ENCODE results near the gene APOA1. TPM values are rescaled to one million over a fixed set of nuclear protein-coding genes. Genes with fewer than 3 reads are reported as not detected.
A peak's percentile ranks its signal among the peaks of the same experiment; 100 is the strongest.

The APOA1 gene
- total RNA-seq, 2 donors from 2014 or later: 91.8 to 120 TPM

- no peaks in the 10 kb centered on the region for H3K9me3 Mint-ChIP-seq
- Histone ChIP-seq H3K9ac (ENCODE audit: extremely low read depth, low read length, poor library complexity, severe bottlenecking) (no peak overlapping the region), H3K27ac (ENCODE audit: low read depth, low read length) (no peak overlapping the region), H3K36me3 (ENCODE audit: control insufficient read depth, insufficient read depth, low read length) (no peaks in the 10 kb centered on the region), H3K27me3 (ENCODE audit: control insufficient read depth, insufficient read depth, low read length, poor library complexity, severe bottlenecking) (no peaks in the 10 kb centered on the region), H3K4me1 (ENCODE audit: control insufficient read depth, insufficient read depth, low read length) (peaks cover 33% of the 10 kb centered on the region), H3K4me3 (ENCODE audit: low read length) (no peak overlapping the region), H3K9me3 (ENCODE audit: control insufficient read depth, low read length) (no peaks in the 10 kb centered on the region)
- H3K27ac Mint-ChIP-seq: peak overlapping the region; percentile 91
- DNase-seq: no peak
- no peak overlapping the region for H3K4me3 Mint-ChIP-seq
- H3K36me3 Mint-ChIP-seq (ENCODE audit: low read depth): peaks cover 9% of the 10 kb centered on the region
- H3K27me3 Mint-ChIP-seq (ENCODE audit: insufficient read depth): peaks cover 7% of the 10 kb centered on the region
- 89 to 100% methylated on average over 3 to 6 of the region's 6 CpGs for WGBS, 2 experiments (ENCODE audit: insufficient coverage in 1 of 2, insufficient read length in 1 of 2)
- H3K4me1 Mint-ChIP-seq: peaks cover 53% of the 10 kb centered on the region
- TF ChIP-seq, protein P1, sequence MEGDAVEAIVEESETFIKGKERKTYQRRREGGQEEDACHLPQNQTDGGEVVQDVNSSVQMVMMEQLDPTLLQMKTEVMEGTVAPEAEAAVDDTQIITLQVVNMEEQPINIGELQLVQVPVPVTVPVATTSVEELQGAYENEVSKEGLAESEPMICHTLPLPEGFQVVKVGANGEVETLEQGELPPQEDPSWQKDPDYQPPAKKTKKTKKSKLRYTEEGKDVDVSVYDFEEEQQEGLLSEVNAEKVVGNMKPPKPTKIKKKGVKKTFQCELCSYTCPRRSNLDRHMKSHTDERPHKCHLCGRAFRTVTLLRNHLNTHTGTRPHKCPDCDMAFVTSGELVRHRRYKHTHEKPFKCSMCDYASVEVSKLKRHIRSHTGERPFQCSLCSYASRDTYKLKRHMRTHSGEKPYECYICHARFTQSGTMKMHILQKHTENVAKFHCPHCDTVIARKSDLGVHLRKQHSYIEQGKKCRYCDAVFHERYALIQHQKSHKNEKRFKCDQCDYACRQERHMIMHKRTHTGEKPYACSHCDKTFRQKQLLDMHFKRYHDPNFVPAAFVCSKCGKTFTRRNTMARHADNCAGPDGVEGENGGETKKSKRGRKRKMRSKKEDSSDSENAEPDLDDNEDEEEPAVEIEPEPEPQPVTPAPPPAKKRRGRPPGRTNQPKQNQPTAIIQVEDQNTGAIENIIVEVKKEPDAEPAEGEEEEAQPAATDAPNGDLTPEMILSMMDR (conservative IDR thresholded peaks at IDR 0.05): no peak
Measured at GRCh38 chr11:116838321-116839084, 1.1 kb upstream of the APOA1 start.

DNA sequence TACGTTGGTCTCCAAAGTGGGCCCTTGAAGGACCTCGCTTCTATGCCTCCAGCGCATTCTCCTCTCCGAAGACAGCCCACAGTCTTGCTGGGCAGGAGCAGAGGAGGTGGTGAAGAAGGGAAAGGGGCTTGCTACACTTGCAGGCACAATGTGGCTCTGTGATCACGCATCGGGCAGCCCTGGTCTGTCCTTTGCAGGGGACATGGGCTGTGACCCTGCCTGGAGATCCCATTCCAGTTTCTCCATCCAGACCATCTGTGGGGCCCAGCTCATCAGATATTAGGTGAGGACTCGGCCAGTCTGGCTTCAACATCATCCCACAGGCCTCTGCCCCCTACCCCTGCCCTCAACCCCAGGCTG lies 810 bp downstream of the APOA1 start:
- H3K4me3 Mint-ChIP-seq: peak overlapping the region; percentile 31
- Histone ChIP-seq H3K27ac (ENCODE audit: low read depth, low read length) (no peak overlapping the region), H3K36me3 (ENCODE audit: control insufficient read depth, insufficient read depth, low read length) (no peaks in the 10 kb centered on the region), H3K9me3 (ENCODE audit: control insufficient read depth, low read length) (no peaks in the 10 kb centered on the region), H3K9ac (ENCODE audit: extremely low read depth, low read length, poor library complexity, severe bottlenecking) (no peak overlapping the region), H3K4me1 (ENCODE audit: control insufficient read depth, insufficient read depth, low read length) (peaks cover 24% of the 10 kb centered on the region), H3K4me3 (ENCODE audit: low read length) (peak overlapping the region; percentile 56), H3K27me3 (ENCODE audit: control insufficient read depth, insufficient read depth, low read length, poor library complexity, severe bottlenecking) (no peaks in the 10 kb centered on the region)
- peaks cover 45% of the 10 kb centered on the region for H3K4me1 Mint-ChIP-seq
- TF ChIP-seq, protein P1 (conservative IDR thresholded peaks at IDR 0.05): no peak
- peak overlapping the region; percentile 77 for H3K27ac Mint-ChIP-seq
- no peak for DNase-seq
- 93 to 95% methylated on average over 4 to 7 of the region's 7 CpGs for WGBS, 2 experiments (ENCODE audit: insufficient coverage in 1 of 2, insufficient read length in 1 of 2)
- H3K27me3 Mint-ChIP-seq (ENCODE audit: insufficient read depth): peaks cover 12% of the 10 kb centered on the region
- peaks cover 2% of the 10 kb centered on the region for H3K36me3 Mint-ChIP-seq (ENCODE audit: low read depth)
- H3K9me3 Mint-ChIP-seq: peaks cover 6% of the 10 kb centered on the region

DNA sequence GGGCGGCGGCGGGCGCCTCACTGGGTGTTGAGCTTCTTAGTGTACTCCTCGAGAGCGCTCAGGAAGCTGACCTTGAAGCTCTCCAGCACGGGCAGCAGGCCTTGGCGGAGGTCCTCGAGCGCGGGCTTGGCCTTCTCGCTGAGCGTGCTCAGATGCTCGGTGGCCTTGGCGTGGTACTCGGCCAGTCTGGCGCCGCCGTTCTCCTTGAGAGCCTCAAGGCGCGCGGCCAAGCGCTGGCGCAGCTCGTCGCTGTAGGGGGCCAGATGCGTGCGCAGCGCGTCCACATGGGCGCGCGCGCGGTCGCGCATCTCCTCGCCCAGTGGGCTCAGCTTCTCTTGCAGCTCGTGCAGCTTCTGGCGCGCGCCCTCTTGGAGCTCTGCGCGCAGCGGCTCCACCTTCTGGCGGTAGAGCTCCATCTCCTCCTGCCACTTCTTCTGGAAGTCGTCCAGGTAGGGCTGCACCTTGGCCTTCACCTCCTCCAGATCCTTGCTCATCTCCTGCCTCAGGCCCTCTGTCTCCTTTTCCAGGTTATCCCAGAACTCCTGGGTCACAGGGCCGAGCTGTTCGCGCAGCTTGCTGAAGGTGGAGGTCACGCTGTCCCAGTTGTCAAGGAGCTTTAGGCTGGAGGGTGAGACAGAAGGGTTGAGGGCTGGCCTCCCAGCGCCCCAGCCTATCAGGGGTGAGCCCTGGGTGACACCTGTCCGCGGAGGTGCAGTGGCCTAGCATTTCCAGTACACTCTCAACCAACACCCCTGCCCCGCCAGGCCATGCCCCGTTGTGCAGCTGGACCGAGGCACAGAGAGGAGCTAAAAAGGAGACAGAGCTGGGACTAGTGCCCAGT lies 1.4 kb downstream of the APOA1 start:
- H3K36me3 Mint-ChIP-seq (ENCODE audit: low read depth): peaks cover 2% of the 10 kb centered on the region
- no peaks in the 10 kb centered on the region for H3K36me3 ChIP-seq (ENCODE audit: control insufficient read depth, insufficient read depth, low read length)
- TF ChIP-seq, protein P1 (conservative IDR thresholded peaks at IDR 0.05): peak; percentile 83
- no peak overlapping the region for H3K27ac ChIP-seq (ENCODE audit: low read depth, low read length)
- H3K4me1 Mint-ChIP-seq: peaks cover 42% of the 10 kb centered on the region
- no peak overlapping the region for H3K27ac Mint-ChIP-seq
- H3K4me1 ChIP-seq (ENCODE audit: control insufficient read depth, insufficient read depth, low read length): peaks cover 24% of the 10 kb centered on the region
- peaks cover 11% of the 10 kb centered on the region for H3K9me3 Mint-ChIP-seq
- H3K4me3 ChIP-seq (ENCODE audit: low read length): peak overlapping the region; percentile 56
- H3K4me3 Mint-ChIP-seq: peak overlapping the region; percentile 52
- WGBS, 2 experiments (ENCODE audit: insufficient coverage in 1 of 2, insufficient read length in 1 of 2): 22 to 56% methylated on average over 14 to 57 of the region's 57 CpGs
- H3K9me3 ChIP-seq (ENCODE audit: control insufficient read depth, low read length): no peaks in the 10 kb centered on the region
- DNase-seq: peak; percentile 96
- H3K9ac ChIP-seq (ENCODE audit: extremely low read depth, low read length, poor library complexity, severe bottlenecking): no peak overlapping the region
- H3K27me3 Mint-ChIP-seq (ENCODE audit: insufficient read depth): peaks cover 13% of the 10 kb centered on the region
- no peaks in the 10 kb centered on the region for H3K27me3 ChIP-seq (ENCODE audit: control insufficient read depth, insufficient read depth, low read length, poor library complexity, severe bottlenecking)
